A673 (cell line): ENCODE results near the gene FRMD5. TPM values are rescaled to one million over a fixed set of nuclear protein-coding genes. Genes with fewer than 3 reads are reported as not detected.

Experiments
- BruUV-seq: library from RNA; stranded (reverse); fragments of 400-500 nt; replicated peaks from 2 replicates; lab custom pipeline; 2021; lab: Mats Ljungman, UMichigan
- CTCF ChIA-PET: fragments of 300-600 bp; sonication (Branson Sonifier 250); formaldehyde crosslinking; loops from one replicate; lab custom pipeline; 2022; ENCODE audit warnings: antibody characterized with exemption; lab: Charles Lee
- POLR2A ChIA-PET: fragments of 300-600 bp; sonication (Branson Sonifier 250); formaldehyde crosslinking; loops from one replicate; lab custom pipeline; 2022; ENCODE audit warnings: antibody characterized with exemption; ENCODE audit not compliant: low non-redundant PET; lab: Charles Lee
- DNase-seq: peaks from one replicate; pipeline ENCODE4 v3.0.0-alpha.2; 2015; ENCODE audit warnings: low spot score
- H3K27ac ChIP-seq: fragments of 200-600 bp; sonication (generic); 2 replicates; pipeline ENCODE4 v1.5.1; 2016; ENCODE audit warnings: mixed run types, low read depth, mild to moderate bottlenecking, mixed read lengths, antibody characterized with exemption, low read length; ENCODE audit not compliant: poor library complexity, severe bottlenecking
- H3K27me3 ChIP-seq: fragments of 200-600 bp; sonication (generic); replicated peaks from 2 replicates; pipeline ENCODE4 v1.6.1; 2017; ENCODE audit warnings: mixed run types, low read depth, mild to moderate bottlenecking, mixed read lengths, antibody characterized with exemption, low read length; ENCODE audit not compliant: insufficient read depth, poor library complexity
- H3K36me3 ChIP-seq: fragments of 200-600 bp; sonication (generic); 2 replicates; pipeline ENCODE4 v1.6.1; 2016; ENCODE audit warnings: mixed run types, mild to moderate bottlenecking, mixed read lengths, antibody characterized with exemption, low read length; ENCODE audit not compliant: insufficient read depth, poor library complexity, severe bottlenecking
- H3K4me1 ChIP-seq: fragments of 200-600 bp; sonication (generic); 2 replicates; pipeline ENCODE4 v1.6.1; 2017; ENCODE audit warnings: mixed run types, mild to moderate bottlenecking, mixed read lengths, antibody characterized with exemption, low read length; ENCODE audit not compliant: insufficient read depth, poor library complexity, severe bottlenecking
- H3K4me3 ChIP-seq: fragments of 200-600 bp; sonication (generic); 2 replicates; pipeline ENCODE4 v1.5.1; 2016; ENCODE audit warnings: low read depth, mixed run types, mild to moderate bottlenecking, mixed read lengths, low read length; ENCODE audit not compliant: poor library complexity, severe bottlenecking
- H3K9me3 ChIP-seq: fragments of 200-600 bp; sonication (generic); 2 replicates; pipeline ENCODE4 v1.6.1; 2016; ENCODE audit warnings: mixed run types, low read depth, mild to moderate bottlenecking, mixed read lengths, antibody characterized with exemption, low read length; ENCODE audit not compliant: poor library complexity, severe bottlenecking
- CTCF ChIP-seq: fragments of 300-800, 200-600 bp; sonication (generic); conservative IDR thresholded peaks from 2 replicates; pipeline ENCODE4 v1.5.1; 2017; ENCODE audit warnings: low read depth, mild to moderate bottlenecking, antibody characterized with exemption, low read length, moderate library complexity, mixed read lengths
- EZH2 ChIP-seq: fragments of 200-600 bp; sonication (generic); IDR thresholded peaks from 2 replicates; pipeline ENCODE4 v1.6.1; 2017; ENCODE audit warnings: borderline replicate concordance, low read depth, mild to moderate bottlenecking, mixed read lengths, antibody characterized with exemption, low read length; ENCODE audit not compliant: poor library complexity, severe bottlenecking
- intact Hi-C: fragments of 100-400 bp; cut with micrococcal nuclease; formaldehyde crosslinking; loops from one replicate; pipeline ENCODE4 v1.10.0; 2022; ENCODE audit not compliant: unreplicated experiment
- total RNA-seq: library from RNA; stranded (reverse); gene quantifications from 2 replicates; pipeline ENCODE4 v1.2.3, GENCODE V29; 2021

The FRMD5 gene
- total RNA-seq, 1 experiment from 2014 or later, result 2.6 TPM

GRCh38 chr15:43934480-43934879 lies 260.6 kb downstream of the FRMD5 start:
- Histone ChIP-seq H3K9me3 (no peaks in the 10 kb centered on the region), H3K4me3 (no peak overlapping the region), H3K27ac (no peak overlapping the region), H3K36me3 (no peaks in the 10 kb centered on the region), H3K4me1 (peaks cover 8% of the 10 kb centered on the region), H3K27me3 (no peaks in the 10 kb centered on the region)
- ChIA-PET CTCF (no interaction called here), POLR2A (no interaction called here)
- intact Hi-C loops, result no loop called here
- TF ChIP-seq EZH2 (no peak), CTCF (no peak)
- no TSS peak for BruUV-seq
- DNase-seq, result no peak

- POLR2A ChIA-PET, result no interaction called here
- Histone ChIP-seq H3K9me3 (no peaks in the 10 kb centered on the region), H3K27me3 (no peaks in the 10 kb centered on the region), H3K36me3 (no peaks in the 10 kb centered on the region), H3K27ac (no peak overlapping the region), H3K4me1 (peaks cover 8% of the 10 kb centered on the region), H3K4me3 (no peak overlapping the region)
- TF ChIP-seq EZH2, result no peak
- TF ChIP-seq CTCF, result no peak
- no TSS peak for BruUV-seq
- intact Hi-C loops, result no loop called here
- no peak for DNase-seq
- CTCF ChIA-PET, result no interaction called here
Observed at GRCh38 chr15:43932907-43933306, 262.2 kb downstream of the FRMD5 start.

GRCh38 chr15:43931790-43932435 lies 263.2 kb downstream of the FRMD5 start:
- H3K27me3 ChIP-seq, result no peaks in the 10 kb centered on the region
- intact Hi-C loops, result no loop called here
- no peak overlapping the region for H3K4me3 ChIP-seq
- POLR2A ChIA-PET, result no interaction called here
- TF ChIP-seq EZH2 (no peak), CTCF (no peak)
- H3K4me1 ChIP-seq, result peaks cover 8% of the 10 kb centered on the region
- no peaks in the 10 kb centered on the region for H3K36me3 ChIP-seq
- DNase-seq, result no peak
- no peak overlapping the region for H3K27ac ChIP-seq
- BruUV-seq, result no TSS peak
- CTCF ChIA-PET, result no interaction called here
- no peaks in the 10 kb centered on the region for H3K9me3 ChIP-seq
